NCI-H82 treated with DMSO at 0.1 percent for 48 hours (cell line): ENCODE results near the gene PDGFRB.

Experiments
- DNase-seq: peaks from one replicate; lab custom pipeline; 2025; ENCODE audit not compliant: unreplicated experiment; lab: John Stamatoyannopoulos, UW

The PDGFRB gene

DNA sequence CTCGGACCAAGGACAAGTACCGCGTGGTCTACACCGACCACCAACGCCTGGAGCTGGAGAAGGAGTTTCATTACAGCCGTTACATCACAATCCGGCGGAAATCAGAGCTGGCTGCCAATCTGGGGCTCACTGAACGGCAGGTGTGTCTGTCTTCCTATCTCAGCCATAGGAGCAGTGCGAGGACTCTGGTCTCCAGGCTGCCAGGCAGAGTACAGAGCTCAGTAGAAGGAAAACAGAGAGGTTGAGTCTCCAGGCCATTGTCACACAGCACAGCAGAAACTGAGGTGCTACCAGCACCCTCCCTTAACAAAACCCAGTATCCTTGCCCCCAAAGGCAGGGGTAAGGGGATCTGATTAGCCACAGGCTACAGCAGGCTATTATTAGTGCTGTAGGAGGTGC lies 27.1 kb upstream of the PDGFRB start:
- no peak for DNase-seq

DNA sequence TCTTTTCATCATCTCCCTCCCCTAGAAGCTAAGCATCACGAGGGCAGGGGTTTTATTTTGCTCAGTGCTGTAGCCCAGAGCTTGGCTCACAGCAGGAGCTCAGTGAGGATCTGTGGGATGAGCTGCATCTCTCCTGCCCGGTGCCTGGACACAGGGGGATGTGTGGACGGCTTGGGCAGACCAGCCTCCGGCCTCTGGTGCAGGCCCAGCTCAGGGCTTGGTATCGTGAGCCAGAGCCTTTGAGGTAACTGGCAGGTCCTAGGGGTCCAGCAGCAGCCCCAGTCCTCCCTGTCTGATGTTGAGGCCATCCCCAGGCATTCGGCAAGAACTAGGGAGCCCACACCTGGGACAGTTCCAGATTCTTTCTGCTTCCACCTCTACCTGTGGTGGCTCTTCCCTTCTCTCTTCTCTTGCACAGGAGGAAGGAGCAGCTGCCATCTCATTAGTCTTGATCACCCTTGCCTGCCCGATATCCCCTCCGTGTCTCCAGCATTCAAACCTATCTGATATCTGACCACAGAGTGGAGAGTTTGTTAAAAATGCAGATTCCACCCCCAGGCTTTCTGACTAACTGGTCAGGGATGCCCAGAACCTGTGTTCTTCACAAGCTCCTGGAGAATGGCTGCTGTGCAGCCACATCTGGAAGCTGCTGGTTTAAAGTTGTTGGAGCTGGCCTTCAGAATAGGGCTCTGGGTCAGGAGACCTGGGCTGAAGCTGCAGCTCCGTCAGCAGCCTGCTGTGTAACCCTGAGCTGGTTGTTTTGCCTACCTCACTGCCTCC lies 26.3 kb upstream of the PDGFRB start:
- DNase-seq: no peak

DNA sequence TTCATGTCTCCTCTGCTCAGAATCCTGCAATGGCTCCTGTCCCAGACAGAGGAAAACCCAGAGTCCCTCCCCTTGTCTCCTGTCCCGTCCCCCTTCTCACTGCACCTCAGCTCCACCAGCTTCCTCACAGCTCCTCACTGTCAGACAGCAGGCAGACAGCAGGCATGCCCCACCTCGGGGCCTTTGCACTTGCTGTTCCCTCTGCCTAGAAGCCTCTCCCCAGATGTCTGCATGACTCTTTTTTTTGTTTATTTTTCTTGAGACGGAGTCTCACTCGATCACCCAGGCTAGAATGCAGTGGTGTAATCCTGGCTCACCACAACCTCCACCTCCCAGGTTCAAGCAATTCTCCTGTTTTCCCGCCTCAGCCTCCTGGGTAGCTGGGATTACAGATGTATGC lies 25.4 kb upstream of the PDGFRB start:
- DNase-seq: no peak

DNA sequence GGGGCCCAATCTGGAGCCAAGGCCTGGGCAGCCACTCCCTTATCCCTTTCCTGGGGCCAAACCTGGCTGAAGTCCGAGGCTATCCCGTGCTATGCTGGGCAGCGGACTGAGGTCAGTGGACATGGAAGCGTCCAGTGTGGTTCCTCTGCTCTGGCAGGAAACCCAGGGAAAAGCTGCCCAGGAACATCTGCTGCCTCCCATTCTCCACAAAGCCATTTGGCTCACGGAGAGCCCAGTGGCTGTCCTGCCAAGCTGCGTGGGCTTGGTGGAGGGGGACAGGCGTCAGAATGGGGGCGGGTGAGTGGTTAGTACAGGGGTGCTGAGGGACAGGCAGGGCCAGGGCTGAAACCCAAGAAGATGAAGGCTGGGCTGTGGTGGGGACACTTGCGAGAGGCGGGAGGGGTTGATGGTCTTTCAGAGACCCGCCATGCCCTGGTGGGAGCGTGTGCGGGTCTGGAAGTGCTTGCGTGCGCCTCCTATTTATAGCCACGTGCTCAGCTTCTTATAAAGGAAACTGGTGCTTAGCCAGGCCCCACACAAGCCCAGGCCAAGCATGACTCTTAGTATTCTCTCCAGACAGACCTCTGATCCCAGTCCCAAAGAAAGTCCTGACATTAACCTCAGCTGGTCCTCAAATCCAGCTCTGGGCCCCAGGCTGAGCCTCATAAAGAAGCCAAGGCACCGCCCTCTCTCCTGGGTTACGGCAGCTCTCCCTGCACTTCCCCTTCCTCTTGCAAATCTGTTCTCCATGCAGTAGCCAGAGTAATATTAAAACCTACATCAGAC lies 24.8 kb upstream of the PDGFRB start:
- no peak for DNase-seq

DNA sequence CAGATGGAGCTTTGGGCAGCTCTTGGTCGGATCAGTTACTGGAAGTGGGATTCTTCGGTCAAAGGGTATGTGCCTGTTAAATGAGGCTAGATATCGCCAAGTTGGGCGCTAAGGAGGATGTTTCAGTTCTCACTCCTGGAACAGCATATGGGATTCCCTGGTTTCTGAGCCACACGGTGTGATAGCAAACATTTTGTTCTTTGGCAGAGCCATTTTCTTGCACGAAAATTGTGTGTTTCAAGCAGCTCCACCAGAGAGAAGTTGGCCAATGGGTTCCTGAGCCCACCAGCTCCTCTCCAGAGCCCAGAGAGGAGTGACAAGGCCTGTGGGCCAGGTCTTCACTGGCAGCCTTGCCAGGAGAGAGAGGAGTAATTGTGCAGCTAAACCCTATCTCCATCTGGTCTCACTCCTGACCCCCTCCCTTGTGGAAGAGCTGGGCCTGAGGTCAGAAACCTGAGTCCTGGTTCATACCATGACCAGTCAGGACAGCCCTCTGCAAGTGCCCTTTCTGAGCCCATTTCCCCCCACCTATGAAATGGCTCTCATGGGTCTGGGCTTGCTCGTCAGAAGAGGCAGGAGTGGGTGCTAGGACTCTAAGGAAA lies 23.5 kb upstream of the PDGFRB start:
- DNase-seq: no peak

DNA sequence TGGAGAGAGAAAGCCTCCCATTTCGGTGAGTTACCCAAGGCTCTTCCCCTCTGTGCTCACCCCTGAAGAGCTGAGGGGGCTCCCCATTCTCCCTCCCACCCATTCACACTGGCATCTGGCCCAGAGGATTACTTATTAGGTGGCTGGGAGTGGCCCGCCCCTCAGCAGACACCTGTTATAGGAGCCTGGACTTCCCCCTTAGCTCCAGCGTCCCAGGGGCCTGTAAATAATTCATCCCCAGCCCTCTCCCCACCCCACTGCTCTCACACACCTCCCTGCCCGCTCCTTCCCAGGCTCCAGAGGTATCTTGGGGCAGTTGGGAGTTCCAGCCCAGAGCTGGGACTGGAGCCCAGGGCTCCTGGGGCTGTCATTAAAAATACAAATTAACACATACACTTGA lies 22.6 kb upstream of the PDGFRB start:
- no peak for DNase-seq

DNA sequence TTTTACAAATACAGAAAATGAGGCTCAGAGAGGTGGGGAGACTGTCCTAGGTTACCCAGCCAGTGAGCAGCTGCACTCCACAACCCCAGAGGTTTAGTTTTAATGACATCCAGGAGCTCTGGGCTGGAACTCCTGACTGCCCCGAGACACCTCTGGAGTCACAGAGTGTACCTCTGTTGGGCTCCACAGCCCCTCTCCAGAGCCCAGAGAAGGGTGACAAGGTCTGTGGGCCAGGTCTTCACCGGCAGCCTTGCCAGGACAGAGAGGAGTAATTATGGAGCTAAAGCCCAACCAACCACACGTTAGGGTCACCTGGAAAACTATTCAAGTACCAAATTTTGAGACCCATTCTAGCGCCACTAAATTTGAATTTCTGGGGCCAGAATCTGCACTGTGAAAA lies 22.1 kb upstream of the PDGFRB start:
- DNase-seq: no peak

DNA sequence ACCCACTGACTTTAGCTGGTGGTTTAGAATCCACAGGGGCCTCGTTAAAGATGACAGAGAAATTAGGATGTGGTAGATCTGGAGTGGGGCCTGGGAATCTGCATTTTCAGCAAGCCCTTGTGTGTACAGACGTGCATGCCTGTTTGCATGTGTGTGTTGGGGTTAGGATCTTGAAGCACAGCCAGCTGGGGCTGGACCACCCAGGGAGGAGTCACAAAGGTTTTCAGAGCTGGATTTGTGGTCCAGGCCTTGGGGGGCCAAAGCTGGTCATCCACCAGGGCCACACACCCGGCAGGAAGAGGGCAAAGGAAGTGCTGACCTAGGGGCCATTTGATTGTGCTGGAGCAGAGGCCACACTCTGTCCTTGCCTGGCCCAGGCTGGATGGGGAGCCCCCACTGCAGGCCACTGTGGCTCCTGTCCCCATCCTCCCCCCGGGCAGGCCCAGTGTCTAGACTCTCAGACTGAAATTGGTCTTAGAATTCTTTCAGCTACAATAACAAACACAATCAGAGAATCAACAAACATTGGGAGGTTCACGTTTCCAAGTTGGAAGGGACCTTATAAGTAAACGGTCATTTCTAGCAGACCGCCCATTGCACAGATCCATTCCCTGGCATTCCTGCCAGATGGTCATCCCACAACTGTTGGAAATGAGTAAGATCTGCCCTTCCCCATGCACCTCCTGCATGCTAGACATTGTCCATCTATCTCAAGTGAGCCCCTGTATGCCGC lies 21.3 kb upstream of the PDGFRB start:
- DNase-seq: no peak

DNA sequence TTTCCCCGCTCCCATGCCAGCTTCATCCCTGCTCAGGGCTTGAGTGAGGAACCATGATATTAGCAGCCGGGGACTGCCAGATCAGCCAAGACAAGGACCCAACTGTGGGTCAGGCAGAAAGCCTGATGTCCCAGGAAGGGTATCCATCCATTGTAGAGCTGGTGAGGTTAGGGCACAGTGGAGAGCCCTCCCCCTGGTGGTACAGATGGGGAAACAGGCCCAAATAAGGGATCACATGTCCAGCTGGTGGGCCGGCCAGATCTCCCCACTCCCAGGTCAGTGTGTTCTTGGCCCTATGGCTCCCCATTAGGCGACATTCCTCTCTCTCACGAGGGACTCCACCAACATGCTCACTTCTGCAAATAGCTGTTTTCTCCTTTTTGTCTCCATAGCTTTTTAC lies 19.9 kb upstream of the PDGFRB start:
- DNase-seq: no peak

DNA sequence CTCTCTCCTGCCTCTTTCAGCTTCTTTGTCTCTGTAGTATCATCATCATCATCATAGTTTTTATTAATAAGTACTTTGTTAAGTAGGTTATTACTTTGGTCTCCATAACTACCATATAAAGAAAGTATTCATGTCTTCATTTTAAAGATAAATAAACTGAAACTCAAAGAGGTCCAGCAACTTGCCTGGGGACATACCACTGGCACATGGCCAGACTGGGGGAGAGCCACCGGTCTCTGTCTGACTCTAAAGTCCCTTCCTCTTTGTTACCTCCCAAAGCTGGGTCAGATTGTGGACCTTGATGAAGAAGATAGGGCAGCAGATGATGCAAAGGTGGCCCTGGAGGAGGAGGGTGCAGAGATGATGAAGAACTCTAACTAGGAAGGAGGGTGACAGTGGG lies 19.4 kb upstream of the PDGFRB start:
- no peak for DNase-seq

DNA sequence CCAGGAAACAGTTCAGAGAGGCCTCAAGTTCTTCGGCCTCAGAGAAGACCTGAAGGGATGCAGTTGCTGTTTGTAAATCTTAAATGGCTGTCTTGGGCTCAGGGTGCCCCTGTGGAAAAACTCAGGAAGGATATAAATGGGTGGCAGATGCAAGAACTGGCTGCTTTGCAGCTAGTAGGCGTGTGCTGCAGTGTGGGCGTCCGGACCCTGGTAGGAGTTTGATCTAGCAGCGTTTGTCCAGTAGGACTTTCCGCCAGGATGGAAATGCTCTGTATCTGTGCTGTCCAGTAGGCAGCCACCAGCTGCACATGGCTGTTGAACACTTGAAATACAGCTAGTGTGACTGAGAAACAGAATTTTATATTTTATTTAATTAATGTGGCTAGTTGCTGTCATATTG lies 18.6 kb upstream of the PDGFRB start:
- no peak for DNase-seq

DNA sequence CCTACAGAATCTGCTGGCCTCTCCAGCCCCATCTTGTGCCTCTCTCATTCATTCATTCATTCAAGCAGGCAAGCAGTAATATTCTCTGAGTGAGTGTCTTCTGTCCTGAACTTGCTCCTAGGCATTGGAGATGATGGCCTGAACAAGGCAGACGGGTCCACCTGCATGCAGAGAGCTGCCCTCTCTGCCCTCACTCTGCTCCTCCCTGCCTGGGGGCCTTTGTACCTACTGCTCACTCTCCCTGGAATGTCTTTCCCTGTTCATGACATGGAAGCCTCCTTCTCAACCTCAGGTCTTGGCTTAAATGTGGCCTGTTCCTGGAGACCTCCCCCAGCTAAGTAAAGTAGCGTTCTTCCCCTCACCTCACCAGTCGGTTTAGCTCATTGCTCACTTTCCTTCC lies 17.5 kb upstream of the PDGFRB start:
- DNase-seq: no peak

DNA sequence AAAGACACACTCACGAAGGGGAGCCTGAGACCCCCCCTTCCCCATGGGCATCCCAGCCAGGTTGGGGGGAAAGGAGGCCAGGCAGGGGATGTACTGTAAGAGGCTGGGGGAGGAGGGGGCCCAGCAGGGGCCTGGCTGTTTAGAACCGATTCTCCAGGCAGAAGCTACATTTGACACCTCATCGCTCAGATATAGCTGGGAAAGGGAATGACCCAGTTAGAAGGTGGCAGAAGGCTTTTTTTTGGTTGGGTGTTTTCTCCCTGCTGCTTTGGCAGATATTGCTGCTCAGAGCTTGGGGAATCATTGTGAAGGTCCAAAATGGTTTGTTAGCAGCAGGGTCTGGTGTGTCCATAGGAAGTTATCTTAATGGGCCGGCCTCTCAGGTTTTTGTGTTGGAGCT lies 16.9 kb upstream of the PDGFRB start:
- DNase-seq: no peak

DNA sequence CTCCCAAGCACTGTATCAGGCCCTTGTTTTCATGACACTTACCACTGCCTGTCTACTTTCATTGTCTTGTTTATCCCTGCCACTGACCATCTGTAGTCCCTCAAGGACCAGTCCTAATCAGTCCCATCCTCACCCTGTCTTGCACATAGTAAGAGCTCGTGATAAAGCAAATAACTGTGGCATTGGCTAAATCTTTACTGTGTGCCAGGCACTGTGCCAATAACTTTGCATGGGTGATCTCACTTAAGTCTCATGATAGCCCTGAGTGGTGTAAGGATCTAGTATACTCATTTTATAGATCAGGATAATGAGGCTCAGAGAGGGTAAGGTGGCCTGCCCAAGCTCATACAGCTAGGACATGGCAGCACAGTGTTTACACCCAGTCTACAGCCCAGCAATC lies 16.5 kb upstream of the PDGFRB start:
- DNase-seq: no peak

DNA sequence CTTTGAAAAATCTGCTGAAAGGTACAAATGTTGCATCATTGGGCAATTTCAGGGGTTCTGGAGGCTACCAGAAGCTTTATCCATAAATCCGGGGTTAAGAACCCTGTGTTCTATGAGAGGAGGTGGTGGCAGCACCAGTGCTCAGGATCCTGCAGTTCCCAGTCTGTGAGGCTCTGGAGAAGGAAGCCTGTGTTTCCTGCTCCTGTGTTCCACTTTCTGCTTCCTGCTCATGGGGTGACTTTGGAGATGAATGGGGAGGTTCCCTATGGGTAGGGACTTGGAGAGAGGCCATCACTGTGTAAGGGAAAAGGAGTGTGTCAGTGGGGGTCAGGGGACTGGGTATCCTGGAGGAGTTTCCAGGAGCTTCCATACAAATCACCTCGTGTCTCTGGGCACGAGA lies 13.2 kb upstream of the PDGFRB start:
- no peak for DNase-seq

DNA sequence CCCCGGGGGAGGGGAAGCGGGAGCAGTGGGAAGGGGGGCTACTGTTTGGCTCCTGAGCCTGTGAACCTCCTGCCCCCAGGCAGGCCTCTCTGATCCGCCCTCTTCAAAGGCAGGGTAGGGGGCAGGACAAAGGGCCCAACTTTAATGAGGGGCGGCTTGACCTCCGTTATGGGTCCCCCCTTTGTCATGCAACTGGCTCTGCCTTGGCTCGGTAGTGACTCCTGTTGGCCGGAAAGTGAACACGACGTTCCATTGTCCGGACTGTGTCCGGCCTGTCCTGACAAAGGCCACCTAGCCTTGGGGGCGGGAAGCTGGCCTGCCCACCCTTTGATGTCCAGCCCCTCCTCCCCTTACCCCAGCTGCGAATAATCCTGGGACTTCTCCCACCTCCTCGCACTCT lies 12.3 kb upstream of the PDGFRB start:
- no peak for DNase-seq

DNA sequence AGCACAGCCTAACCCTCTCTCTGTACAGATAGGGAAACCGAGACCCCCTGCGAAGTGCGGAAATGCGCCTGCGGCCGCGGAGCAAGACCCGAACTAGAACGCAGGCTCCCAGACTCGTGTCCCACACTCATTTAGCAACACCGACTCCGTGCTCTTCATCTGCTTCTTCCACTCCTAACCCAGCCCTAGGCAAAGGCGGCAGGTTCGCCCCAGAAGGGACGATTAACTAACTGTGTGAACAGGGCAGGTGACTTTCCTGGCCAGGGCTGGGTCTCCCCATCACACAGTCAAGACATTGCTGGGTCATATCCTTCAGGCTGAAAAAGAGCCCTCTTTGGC lies 11.8 kb upstream of the PDGFRB start:
- DNase-seq: no peak

DNA sequence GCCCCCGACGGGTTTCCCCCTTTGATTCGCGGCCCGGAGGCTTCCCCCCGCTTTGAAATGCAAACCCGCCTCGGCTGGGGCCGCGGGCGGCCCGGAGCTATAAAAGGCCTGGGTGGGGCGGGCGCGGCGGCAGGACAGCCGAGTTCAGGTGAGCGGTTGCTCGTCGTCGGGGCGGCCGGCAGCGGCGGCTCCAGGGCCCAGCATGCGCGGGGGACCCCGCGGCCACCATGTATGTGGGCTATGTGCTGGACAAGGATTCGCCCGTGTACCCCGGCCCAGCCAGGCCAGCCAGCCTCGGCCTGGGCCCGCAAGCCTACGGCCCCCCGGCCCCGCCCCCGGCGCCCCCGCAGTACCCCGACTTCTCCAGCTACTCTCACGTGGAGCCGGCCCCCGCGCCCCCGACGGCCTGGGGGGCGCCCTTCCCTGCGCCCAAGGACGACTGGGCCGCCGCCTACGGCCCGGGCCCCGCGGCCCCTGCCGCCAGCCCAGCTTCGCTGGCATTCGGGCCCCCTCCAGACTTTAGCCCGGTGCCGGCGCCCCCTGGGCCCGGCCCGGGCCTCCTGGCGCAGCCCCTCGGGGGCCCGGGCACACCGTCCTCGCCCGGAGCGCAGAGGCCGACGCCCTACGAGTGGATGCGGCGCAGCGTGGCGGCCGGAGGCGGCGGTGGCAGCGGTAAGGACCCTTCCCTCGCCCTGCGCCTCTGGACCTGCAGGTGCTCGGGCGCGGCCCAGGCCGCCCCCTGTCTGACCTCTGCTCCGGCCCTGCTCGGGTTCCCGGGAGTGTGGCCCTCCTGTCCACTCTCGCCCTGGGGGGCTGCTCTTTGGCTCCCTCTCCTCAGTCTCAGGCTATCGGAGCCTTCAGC lies 11.2 kb upstream of the PDGFRB start, which contains the start of gene CDX1:
CDX1 (plus strand) TSS at position 129 of the 862 bp plus-strand sequence; CDS start at position 228, 99 bp downstream.
- DNase-seq: no peak

DNA sequence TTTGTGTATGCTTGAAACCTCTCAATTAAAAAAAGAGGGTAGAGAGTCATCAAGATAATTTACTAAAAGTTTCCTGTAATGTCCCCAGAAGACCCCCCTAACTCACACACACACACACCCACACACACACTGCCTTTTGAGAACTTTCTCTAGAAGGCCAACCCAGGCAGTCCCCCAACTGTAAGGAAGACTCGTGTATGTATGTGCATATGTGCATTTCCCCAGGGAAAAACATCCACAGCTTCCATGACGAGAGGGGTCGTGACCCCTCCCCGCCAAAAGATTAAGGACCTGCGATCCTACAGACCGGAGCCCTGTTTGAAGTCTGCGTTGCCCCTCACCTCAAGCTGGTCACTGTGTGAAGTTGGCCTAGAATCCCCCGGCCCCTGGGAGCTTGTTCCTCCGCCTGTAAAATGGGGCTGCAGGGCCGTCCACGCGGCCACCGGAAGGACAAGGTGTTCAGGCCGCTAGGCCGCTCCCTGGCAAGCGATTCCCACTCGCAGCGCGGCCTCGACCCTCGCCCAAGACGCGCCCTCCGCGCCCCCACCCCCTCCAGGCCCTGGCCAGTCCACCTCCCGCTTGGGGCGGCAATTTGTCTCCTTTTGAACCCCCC lies 10.5 kb upstream of the PDGFRB start:
- DNase-seq: no peak
